ENCODE data around the gene CDC123.

Gene CDC123, protein sequence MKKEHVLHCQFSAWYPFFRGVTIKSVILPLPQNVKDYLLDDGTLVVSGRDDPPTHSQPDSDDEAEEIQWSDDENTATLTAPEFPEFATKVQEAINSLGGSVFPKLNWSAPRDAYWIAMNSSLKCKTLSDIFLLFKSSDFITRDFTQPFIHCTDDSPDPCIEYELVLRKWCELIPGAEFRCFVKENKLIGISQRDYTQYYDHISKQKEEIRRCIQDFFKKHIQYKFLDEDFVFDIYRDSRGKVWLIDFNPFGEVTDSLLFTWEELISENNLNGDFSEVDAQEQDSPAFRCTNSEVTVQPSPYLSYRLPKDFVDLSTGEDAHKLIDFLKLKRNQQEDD

DNA sequence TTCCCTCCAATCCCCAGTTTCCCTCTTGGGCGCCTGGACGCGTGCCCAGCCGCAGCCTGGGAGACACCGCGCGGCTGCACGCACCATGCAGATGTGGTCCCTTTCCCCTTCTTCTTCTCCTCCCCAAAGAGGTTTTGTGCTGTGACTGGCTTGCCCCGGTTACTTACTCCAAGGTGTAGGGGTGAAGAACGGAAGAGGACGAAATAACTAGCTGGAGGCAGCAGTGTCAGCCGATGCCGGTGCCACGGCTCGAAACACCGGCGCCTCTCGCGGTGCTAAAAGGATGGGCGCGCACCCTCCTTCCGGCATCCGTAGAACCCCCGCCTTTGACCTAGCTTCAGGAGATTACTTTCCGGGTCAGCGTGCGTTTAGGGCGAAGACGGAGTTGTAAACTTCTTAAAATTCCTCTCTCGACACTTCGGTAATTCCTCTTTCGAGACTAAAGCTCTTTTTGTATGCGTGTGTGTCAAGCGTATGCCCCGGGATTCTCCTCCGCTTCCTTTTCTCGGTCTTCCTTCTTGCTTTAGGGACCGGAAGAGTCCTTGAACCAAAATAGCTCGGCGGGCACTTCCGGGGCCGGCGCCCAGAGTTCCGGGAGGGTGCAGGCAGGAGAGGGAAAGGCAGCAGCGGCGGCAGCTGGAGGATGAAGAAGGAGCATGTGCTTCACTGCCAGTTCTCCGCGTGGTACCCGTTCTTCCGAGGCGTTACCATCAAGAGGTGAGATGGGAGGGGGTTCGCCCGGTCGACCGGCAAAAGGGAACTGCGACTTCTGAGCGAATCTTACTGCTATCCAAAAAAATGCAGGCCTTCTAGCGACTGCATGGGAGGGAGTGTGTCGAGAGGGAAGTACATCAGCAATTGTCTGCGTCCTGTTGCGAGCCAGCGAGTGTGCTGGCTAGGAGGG, at the start of gene CDC123, which contains the start of gene NUDT5:
TSS of gene CDC123 (plus strand) at position 586 of the 904 bp plus-strand sequence. CDS start at position 644, 58 bp downstream.
TSS of gene NUDT5 (minus strand) at position 289 of the 904 bp plus-strand sequence. CDS start 9,600 bp downstream, outside the sequence.
- peak within 1 kb of the TSS; percentile 99 for H3K4me3 ChIP-seq (ENCODE audit: low read depth, low read length)
- CTCF ChIA-PET: interaction anchor here (0.8 to 16.7 kb wide), 6 partner anchors 9 to 878 kb away, joined by 3 to 156 read pairs (median 5); no protein-coding TSS in a partner anchor
- POLR2A ChIA-PET: interaction anchor here (1.0 to 1.3 kb wide), 2 partner anchors 28 to 65 kb away, joined by 3 to 6 read pairs; no protein-coding TSS in a partner anchor
- no peak for DNase-seq (ENCODE audit: low read depth, low spot score)
- TF ChIP-seq, protein P1, sequence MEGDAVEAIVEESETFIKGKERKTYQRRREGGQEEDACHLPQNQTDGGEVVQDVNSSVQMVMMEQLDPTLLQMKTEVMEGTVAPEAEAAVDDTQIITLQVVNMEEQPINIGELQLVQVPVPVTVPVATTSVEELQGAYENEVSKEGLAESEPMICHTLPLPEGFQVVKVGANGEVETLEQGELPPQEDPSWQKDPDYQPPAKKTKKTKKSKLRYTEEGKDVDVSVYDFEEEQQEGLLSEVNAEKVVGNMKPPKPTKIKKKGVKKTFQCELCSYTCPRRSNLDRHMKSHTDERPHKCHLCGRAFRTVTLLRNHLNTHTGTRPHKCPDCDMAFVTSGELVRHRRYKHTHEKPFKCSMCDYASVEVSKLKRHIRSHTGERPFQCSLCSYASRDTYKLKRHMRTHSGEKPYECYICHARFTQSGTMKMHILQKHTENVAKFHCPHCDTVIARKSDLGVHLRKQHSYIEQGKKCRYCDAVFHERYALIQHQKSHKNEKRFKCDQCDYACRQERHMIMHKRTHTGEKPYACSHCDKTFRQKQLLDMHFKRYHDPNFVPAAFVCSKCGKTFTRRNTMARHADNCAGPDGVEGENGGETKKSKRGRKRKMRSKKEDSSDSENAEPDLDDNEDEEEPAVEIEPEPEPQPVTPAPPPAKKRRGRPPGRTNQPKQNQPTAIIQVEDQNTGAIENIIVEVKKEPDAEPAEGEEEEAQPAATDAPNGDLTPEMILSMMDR (IDR thresholded peaks at IDR 0.05; ENCODE audit: insufficient read depth, low read length, missing control alignments): peak; percentile 18

DNA sequence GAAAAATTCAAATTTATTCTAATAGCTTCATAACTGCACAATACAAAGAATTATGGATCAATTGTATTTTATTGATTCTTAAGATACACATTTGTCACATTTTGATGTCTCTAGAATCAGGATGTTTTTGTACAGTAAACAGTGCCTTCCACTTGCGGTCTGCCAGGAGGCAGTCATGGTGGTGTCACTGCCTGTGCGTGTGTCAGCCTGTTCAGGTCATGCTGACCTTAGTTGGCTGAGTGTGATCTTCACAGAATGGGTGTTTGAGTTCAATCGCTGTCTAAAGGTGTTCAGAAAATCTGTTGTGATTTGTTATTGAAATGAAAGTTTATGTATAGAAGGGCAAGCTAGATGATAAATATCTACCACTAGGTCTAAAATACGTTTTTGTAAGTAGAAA, 45.8 kb upstream of the CDC123 start:
- H3K4me3 ChIP-seq (ENCODE audit: low read depth, low read length): no peak overlapping the region
- TF ChIP-seq, protein P1 (IDR thresholded peaks at IDR 0.05; ENCODE audit: insufficient read depth, low read length, missing control alignments): no peak
- CTCF ChIA-PET: interaction anchor here (1.5 kb wide), 1 partner anchor 925 kb away, joined by 3 read pairs; no protein-coding TSS in a partner anchor
- no peak for DNase-seq (ENCODE audit: low read depth, low spot score)
- POLR2A ChIA-PET: no interaction called here

DNA sequence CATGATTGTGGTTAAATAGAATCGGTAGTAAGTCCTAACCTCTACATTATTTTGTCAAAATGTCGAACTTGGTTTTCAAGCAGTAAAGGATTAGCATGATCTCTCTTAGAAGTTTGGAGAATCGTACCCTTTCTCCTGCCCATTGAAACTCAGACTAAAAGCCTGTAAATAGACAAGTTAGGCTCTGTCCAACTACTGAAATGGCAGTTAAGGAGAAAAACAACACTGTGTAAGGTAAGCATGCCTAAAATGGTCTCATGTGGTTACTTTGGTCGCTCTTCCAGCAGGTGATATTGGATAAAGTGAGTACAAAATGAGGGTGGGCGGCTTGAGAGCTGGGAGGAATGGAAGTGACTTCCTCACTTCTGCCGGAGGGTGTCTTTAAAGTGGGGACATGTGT, 41.5 kb upstream of the CDC123 start:
- no peak overlapping the region for H3K4me3 ChIP-seq (ENCODE audit: low read depth, low read length)
- TF ChIP-seq, protein P1 (IDR thresholded peaks at IDR 0.05; ENCODE audit: insufficient read depth, low read length, missing control alignments): no peak
- CTCF ChIA-PET: no interaction called here
- POLR2A ChIA-PET: no interaction called here
- no peak for DNase-seq (ENCODE audit: low read depth, low spot score)

DNA sequence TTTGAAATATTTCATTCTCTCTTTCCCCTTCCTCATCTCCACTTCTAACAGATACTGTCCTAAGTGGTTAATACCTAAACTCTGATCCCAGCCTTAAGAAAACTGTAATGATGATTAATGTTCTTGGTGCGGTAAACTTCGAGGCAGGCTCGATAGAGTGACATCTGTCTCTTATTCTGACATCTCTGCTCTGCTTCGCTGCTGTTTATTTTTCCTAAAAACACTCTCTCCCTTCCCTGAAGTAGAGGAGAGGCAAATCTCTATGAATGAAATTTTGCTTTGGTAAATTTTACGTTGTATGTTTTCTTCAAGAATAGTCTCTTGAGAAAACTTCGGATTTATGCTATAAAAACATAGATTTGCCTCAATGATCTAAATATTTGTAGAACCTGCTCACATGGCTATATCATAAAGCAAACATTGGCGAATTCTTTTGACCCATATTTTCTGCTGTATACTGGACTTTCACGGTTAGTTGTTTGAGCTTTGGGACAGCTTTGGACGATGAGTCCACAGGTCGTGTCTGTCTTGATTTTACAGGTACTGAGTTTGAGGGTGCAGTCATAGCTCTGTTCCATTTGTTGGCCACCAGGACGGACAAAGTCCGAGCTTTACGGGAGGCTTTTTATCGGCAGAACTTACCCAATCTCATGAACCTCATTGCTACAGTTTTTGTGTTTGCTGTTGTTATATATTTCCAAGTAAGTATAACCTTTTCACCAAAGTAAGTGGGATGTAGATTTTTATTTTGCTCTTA, 39.4 kb upstream of the CDC123 start:
- no peak for DNase-seq (ENCODE audit: low read depth, low spot score)
- CTCF ChIA-PET: no interaction called here
- POLR2A ChIA-PET: no interaction called here
- TF ChIP-seq, protein P1 (IDR thresholded peaks at IDR 0.05; ENCODE audit: insufficient read depth, low read length, missing control alignments): no peak
- H3K4me3 ChIP-seq (ENCODE audit: low read depth, low read length): no peak overlapping the region

DNA sequence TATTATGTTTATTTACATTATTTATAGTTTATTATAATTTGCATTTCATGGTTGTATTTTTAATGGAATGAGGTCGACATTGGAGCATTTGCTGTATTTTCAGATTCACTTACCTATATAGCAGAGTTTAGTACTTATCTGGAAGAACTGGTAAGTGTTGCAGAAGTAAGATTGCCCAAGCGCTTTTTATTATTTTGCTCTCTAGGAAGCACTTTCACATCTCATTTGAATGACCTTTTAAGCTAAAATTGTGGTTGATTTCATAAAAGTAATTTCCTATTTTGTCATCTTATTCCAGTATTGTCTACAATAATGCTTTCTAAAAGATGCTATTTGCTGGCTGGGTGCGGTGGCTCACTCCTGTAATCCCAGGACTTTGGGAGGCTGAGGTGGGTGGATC, 37.9 kb upstream of the CDC123 start:
- TF ChIP-seq, protein P1 (IDR thresholded peaks at IDR 0.05; ENCODE audit: insufficient read depth, low read length, missing control alignments): no peak
- CTCF ChIA-PET: no interaction called here
- POLR2A ChIA-PET: no interaction called here
- no peak overlapping the region for H3K4me3 ChIP-seq (ENCODE audit: low read depth, low read length)
- DNase-seq (ENCODE audit: low read depth, low spot score): no peak

All from AG04449 (cell line).